ENCODE results near the gene CES2.
A peak's percentile ranks its signal among the peaks of the same experiment; 100 is the strongest.
"Not testable (repeated sequence)": the region's sequence is repeated elsewhere in the genome, so short reads cannot be mapped to it uniquely, and the experiment has no call there.

The CES2 gene

GRCh38 chr16:66973716-66974115 lies 38.4 kb downstream of the CES2 start:
- no peak for DNase-seq
- TF ChIP-seq POLR2A (IDR thresholded peaks at IDR 0.05; ENCODE audit: low read length), result no peak
- TF ChIP-seq GATA1 (IDR thresholded peaks at IDR 0.05; ENCODE audit: low read depth, low read length), result no peak

GRCh38 chr16:66974156-66974931 lies 39.0 kb downstream of the CES2 start:
- DNase-seq, result not testable (repeated sequence)

DNA sequence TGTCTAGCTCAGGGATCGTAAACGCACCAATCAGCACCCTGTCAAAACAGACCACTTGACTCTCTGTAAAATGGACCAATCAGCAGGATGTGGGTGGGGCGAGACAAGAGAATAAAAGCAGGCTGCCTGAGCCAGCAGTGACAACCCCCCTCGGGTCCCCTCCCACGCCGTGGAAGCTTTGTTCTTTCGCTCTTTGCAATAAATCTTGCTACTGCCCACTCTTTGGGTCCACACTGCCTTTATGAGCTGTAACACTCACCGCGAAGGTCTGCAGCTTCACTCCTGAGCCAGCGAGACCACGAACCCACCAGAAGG lies 39.6 kb downstream of the CES2 start:
- DNase-seq, result not testable (repeated sequence)

DNA sequence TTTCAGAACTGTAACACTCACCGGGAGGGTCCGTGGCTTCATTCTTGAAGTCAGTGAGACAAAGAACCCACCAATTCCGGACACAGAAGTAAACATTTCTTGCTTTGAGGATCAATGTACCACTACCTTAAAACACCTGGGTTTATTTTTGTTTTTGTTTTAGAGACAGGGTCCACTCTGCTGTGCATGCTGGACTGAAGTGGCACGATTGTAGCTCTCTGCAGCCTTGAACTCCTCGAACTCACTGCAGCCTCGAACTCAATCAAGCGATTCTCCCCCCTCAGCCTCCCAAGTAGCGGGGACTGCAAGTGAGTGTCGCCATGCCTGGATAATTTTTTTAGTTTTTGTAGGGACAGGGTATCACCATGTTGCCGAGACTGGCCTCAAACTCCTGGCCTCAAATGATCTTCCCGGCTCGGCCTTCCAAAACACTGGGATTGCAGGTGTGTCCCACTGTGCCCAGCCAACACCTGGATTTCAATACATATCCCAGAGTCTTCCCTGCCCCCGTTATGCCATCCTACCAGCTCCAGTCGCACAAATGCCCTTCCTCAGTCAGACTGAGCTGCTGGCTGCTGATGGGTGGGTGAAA lies 40.1 kb downstream of the CES2 start:
- no peak for DNase-seq
- no peak for TF ChIP-seq POLR2A (IDR thresholded peaks at IDR 0.05; ENCODE audit: low read length)
- TF ChIP-seq GATA1 (IDR thresholded peaks at IDR 0.05; ENCODE audit: low read depth, low read length), result no peak

DNA sequence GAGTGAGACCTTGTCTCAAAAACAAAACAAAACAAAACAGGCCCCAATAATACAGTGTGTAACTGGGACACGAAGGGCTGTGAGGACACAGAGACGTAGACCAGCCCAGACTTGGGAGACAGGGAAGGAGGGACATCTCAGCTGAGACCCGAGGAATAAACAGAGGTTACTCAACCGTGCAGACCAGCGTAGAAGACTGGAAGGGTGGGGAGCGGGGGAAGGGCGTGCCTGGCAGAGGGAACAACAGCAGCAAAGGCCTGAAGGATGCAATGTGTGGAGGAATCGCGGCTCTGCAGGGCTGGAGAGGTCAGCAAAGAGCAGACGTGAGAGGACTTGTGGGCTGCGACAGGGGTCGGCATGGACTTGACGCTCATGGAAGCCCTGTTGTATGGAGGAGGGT lies 41.4 kb downstream of the CES2 start:
- no peak for TF ChIP-seq POLR2A (IDR thresholded peaks at IDR 0.05; ENCODE audit: low read length)
- TF ChIP-seq GATA1 (IDR thresholded peaks at IDR 0.05; ENCODE audit: low read depth, low read length), result no peak
- DNase-seq, result no peak

DNA sequence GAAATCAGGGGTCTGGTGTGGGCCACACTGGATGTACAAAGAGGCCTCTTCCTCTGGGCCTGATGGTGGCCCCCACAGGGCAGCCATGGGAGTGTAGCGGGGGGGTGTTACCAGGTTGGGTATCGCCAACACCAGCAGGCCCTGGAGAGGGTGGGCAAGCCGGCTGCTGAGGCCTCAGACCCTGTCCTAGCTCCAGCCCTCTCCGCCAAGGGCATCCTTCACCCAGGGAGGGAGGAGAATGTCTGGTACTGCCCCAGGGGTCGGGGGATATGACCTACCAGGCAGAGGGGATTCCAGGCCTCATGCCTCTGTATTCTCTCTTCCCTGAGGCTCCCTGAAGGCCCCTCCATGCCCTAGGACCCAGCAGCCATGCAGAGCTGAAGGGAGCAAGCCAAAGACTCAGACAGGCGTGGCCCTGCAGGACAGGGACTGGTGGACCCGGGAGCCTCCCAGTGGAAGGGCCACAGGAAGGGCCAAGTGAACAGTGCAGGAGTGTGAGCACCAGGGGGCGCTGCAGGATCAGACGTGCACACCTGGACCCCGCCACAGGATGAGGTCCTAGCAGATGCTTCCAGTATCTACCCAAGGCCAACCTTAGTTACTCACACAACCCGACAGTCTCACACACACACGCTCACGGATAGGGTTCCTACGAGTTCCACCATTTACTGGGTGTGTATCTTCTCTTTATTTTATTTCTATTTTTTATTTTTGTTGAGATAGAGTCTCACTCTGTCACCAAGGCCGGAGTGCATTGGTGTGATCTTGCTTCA lies 42.2 kb downstream of the CES2 start:
- TF ChIP-seq POLR2A (IDR thresholded peaks at IDR 0.05; ENCODE audit: low read length), result no peak
- TF ChIP-seq GATA1 (IDR thresholded peaks at IDR 0.05; ENCODE audit: low read depth, low read length), result no peak
- DNase-seq, result peak; percentile 80 to 91

DNA sequence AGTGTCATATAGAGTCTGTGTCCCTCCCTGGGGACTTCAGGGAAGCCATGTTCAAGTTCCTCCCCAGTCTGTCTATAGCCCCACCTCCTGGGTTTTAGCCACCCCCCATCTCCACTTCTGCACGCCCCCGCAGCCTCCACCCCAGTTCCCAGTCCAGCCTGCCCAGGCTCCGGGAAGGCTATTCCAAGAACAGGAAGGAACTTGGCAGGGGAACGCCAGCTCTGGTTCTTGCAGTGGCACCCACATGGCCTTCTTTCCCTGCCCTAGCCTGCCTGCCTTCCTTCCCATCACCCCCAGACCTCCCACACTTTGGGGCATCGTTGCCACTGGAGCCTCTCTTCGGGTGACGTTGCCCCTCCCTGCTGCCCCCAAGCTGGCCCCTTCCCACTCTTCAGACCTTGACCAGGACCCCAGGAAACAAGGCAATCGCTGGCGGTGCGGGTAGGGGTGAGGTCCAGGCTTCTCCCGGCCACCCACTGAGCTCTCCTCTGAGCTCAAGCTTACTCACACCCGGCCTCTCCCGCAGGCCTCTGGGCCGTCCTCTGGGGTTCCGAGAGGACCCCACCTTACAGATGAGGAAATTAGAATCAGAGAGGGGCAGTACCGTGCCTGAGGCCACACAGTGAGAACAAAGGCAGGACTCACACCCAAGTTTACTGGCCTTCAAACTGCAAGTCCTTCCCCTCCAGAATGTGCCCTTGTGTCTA lies 43.8 kb downstream of the CES2 start:
- no peak for TF ChIP-seq POLR2A (IDR thresholded peaks at IDR 0.05; ENCODE audit: low read length)
- no peak for TF ChIP-seq GATA1 (IDR thresholded peaks at IDR 0.05; ENCODE audit: low read depth, low read length)
- DNase-seq, result no peak

- TF ChIP-seq POLR2A (IDR thresholded peaks at IDR 0.05; ENCODE audit: low read length), result no peak
- DNase-seq, result no peak
Observed at GRCh38 chr16:66983033-66983432, 47.7 kb downstream of the CES2 start.

DNA sequence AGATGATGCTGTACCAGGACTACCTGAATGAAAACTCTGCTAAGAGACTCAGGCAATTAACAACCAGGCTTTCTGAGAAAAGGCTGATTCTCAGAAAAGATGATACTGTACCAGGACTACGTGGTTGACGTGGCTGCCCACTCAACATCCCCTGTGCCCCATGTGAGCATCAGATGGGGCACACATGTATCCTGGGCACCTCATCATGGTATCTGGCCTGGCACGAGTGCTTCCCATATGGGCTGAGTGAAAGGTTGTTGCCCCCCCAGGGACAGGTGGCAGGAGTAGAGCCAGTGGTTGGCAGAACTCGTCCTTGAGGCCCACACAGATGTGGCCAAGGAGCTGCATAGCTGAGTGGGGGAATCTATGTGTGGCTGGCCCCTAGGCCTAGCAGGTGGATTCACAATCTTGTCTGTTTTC lies 49.6 kb downstream of the CES2 start:
- no peak for DNase-seq
- TF ChIP-seq POLR2A (IDR thresholded peaks at IDR 0.05; ENCODE audit: low read length) (no peak), GATA1 (IDR thresholded peaks at IDR 0.05; ENCODE audit: low read depth, low read length) (no peak)

DNA sequence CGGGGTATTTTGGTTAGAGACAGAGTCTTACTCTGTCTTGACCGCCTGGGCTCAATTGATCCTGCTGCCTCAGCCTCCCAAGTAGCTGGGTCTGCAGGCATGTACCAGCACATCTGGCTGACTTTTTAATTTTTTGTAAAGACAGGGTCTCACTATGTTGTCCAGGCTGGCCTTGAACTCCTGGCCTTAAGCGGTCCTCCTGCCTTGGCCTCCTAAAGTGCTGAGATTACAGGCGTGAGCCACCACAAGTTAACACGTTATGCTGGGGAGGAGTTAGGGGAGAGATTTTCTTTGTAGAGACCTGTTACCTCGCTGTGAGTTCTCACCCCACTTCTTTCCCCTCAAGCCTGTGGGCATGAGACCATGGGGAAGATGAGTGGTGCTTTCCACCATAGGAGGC lies 51.2 kb downstream of the CES2 start:
- TF ChIP-seq POLR2A (IDR thresholded peaks at IDR 0.05; ENCODE audit: low read length), result no peak
- no peak for TF ChIP-seq GATA1 (IDR thresholded peaks at IDR 0.05; ENCODE audit: low read depth, low read length)
- DNase-seq, result no peak

DNA sequence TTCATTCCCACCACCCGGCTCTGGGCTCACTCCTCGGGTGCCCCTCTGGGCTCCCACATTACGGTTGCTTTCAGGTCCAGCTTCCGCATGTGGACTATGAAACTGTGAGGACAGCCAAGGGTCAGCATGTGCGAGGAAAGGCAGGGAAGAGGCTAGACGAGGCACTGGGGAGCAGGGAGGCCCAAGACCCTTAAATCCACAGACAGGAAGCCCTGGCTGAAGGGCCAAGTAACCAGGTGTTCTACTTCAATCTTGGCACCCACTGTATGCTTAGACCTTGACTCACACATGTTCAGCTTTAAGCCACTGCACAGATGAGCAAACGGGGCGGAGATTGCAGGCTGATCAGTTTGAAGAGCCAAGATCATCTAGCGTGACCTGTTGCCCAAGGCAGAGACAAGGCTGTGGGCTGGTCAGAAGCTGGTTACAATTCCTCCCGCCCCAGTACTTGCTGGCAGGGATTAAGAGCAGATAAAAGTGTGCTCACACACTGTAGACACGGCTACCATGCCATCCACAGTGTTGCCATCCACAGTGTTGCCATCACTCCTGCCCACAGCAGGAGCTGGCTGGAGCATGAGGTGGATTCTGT lies 53.0 kb downstream of the CES2 start, which contains the start of gene CES4A:
Gene CES4A (plus strand): TSS at position 393 of the 592 bp plus-strand sequence. CDS start 184 bp downstream, at position 577.
- TF ChIP-seq GATA1 (IDR thresholded peaks at IDR 0.05; ENCODE audit: low read depth, low read length), result no peak
- no peak for TF ChIP-seq POLR2A (IDR thresholded peaks at IDR 0.05; ENCODE audit: low read length)
- DNase-seq, result no peak

DNA sequence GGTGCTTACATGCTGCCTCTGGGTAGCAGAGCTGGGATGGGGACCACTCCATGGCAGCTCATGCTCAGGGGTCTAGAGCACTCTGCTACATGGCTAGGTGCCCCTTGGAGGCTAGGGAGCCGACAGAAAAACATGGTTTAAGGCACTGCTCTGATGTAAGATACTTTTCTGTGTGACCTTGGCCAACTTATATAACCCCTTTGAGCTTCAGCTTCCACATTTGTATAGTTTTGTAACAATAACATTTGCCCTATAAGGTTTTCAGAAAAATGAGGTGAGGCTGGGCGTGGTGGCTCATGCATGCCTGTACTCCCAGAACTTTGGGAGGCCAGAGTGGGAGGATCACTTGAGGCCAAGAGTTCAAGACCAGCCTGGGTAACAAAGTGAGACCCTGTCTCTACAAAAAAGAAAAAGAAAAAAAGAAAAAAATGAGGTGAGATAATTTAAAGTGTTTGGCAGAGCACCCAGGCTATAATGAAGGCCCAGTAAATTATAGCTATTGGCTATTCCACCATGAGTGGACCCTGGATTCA lies 56.3 kb downstream of the CES2 start:
- DNase-seq, result no peak
- no peak for TF ChIP-seq GATA1 (IDR thresholded peaks at IDR 0.05; ENCODE audit: low read depth, low read length)
- no peak for TF ChIP-seq POLR2A (IDR thresholded peaks at IDR 0.05; ENCODE audit: low read length)

GRCh38 chr16:66993558-66993957 lies 58.2 kb downstream of the CES2 start:
- not testable (repeated sequence) for DNase-seq

Data from erythroblast (primary cell).